ENCODE results near the gene KRT80.

Gene KRT80

DNA sequence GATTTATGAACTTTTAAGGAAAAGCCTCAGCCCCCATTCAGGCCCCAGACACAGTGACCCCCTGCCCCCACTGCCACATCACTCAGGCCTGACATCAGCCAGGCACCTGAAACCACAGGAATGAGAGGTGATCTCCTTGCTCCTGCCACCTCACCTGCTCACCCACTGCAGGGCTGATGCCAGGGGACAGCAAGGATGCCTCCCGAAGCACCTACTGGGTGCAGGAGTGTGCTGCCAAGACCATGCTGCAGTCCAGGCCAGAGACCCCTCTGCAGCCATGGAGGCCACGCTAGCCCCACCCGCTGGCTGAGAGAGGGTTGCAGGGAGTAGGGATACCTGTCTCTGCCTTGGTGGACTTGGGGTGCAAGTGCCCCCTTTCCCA lies 22.6 kb upstream of the KRT80 start:
- H3K27me3 ChIP-seq (ENCODE audit: control insufficient read depth, insufficient read depth, low read length): no peaks in the 10 kb centered on the region
- H3K9ac ChIP-seq (ENCODE audit: low read length): no peak overlapping the region
- peaks cover 27% of the 10 kb centered on the region for H3K4me1 ChIP-seq (ENCODE audit: control insufficient read depth, insufficient read depth, low read length)
- no peaks in the 10 kb centered on the region for H3K9me3 ChIP-seq (ENCODE audit: control insufficient read depth, low read length)
- no peak overlapping the region for H3K4me3 ChIP-seq (ENCODE audit: low read length)
- no peaks in the 10 kb centered on the region for H3K36me3 ChIP-seq (ENCODE audit: control insufficient read depth, insufficient read depth, low read length)

DNA sequence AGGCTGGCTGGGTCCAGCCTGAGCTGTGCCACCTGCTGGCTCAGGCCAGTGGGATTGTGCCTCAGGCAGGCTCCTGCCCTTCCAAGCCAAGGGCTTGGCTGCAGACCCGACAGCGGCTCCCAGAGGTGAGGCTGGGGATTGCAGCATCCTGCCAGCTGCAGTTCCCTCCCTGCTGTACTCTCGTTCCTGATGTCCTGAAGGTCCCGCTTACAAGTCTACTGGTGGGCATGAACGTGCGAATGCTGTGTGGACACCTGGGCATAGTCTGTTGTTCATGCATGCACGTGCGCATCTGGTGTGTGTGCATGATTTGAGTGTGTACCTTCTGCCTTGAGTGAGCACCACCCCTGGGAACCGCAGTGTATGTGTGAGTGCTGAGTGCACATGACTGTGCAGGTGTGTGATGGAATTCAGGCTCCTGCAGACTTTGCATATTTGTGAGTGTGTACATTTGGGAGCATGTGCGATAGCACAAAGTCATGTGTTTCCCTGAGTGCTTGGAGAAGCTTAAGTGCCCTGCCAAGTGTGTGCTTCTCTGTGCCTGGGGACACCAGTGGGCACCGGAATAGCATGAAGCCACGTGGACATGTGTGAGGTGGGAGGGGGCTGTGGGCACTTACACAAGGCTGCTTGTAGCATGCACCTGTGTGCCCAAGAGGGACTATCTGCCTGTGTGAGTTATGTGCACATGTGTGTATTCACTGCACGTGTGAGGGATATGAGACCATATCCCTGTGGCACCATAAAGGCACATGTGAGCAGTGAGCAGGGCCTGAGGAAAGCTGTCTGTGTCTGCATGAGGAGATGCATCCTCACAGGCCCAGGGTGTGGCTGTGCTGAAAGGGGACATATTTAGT lies 22.0 kb upstream of the KRT80 start:
- no peaks in the 10 kb centered on the region for H3K36me3 ChIP-seq (ENCODE audit: control insufficient read depth, insufficient read depth, low read length)
- H3K9me3 ChIP-seq (ENCODE audit: control insufficient read depth, low read length): no peaks in the 10 kb centered on the region
- H3K4me3 ChIP-seq (ENCODE audit: low read length): no peak overlapping the region
- H3K4me1 ChIP-seq (ENCODE audit: control insufficient read depth, insufficient read depth, low read length): peaks cover 28% of the 10 kb centered on the region
- H3K27me3 ChIP-seq (ENCODE audit: control insufficient read depth, insufficient read depth, low read length): no peaks in the 10 kb centered on the region
- no peak overlapping the region for H3K9ac ChIP-seq (ENCODE audit: low read length)

DNA sequence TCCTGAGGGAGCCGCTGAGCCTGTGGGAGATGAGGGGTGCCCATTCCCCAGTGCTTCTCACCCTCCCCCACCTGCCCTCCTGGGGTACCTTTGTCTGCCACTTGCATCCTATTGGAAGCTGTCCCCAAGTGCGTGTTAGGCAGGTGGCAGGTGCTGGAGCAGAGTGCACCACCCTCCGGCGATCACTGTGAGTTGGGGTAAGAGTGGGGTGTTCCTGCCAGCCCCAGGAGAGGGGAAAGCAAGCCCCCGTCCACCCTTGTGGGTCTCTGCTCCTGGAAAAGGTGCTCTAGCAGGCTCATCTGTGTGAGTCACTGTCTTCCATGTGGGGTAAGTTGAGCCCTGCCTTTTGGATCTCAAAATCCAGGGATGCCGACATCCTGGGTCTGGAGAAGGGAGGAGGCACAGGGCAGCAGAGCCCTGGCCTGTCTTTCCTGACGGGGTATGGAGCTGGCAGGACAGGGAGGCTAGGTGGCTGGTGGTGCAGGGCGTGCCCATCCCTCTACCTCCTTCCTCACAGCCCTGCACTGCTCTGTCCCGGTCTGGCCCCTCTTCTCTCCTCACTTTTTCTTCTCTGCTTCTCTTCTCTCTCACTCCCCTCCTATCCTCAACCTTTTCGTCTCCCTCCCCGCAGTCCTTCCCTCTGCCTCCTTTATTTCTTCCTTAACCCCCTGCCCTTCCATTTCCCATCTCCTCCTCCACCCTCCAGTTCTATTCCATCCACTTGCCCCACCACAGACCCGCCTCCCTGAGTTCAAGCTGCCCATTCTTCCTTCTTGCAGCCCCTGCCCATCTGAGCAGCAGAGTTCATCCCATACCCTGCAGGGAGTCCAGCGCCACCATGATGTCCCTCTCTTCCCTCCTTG lies 21.1 kb upstream of the KRT80 start:
- Histone ChIP-seq H3K9ac (ENCODE audit: low read length) (no peak overlapping the region), H3K4me3 (ENCODE audit: low read length) (no peak overlapping the region), H3K36me3 (ENCODE audit: control insufficient read depth, insufficient read depth, low read length) (no peaks in the 10 kb centered on the region), H3K27me3 (ENCODE audit: control insufficient read depth, insufficient read depth, low read length) (no peaks in the 10 kb centered on the region), H3K9me3 (ENCODE audit: control insufficient read depth, low read length) (no peaks in the 10 kb centered on the region), H3K4me1 (ENCODE audit: control insufficient read depth, insufficient read depth, low read length) (peaks cover 36% of the 10 kb centered on the region)

DNA sequence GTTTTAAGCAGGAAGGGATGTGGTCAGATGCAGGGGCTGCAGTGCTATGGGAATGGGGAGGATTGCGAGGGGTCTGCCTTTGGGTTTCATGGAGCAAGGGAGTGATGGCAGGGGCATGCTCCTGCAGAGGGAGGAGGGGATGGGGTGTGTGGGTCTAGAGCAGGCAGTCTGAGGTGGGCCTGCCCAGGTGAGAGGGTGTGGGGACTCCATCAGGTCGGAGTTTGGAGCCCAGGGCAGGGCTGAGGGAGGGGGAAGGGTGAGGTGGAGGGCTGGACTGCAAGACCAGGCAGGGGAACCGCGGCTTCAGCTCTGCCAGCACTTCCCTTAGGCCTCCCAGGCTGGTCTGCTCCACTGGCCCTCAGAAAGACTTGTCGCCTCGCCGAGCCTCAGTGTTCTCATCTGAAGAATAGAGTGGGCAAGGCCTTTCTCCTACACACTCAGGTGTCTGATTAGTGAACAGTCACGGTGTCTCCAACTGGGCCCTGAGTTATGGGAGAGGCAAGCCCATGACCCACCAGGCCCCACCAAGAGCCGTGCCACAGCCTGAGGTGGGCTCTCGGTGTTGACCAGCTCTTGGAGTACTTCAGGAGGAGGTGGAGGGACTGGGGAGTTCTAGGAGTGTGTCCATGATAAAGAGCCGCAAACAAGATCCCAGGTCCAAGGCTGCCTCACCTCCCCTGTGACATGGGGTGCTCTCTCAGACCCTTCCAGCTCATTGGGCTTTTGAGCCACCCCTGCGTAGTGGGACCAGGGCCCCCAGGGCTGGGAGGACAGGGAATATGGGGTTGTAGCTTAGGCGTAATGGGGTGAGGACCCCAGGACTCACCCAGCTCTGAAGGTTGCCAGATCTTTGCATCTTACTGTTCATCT lies 20.1 kb upstream of the KRT80 start:
- no peaks in the 10 kb centered on the region for H3K9me3 ChIP-seq (ENCODE audit: control insufficient read depth, low read length)
- peaks cover 40% of the 10 kb centered on the region for H3K4me1 ChIP-seq (ENCODE audit: control insufficient read depth, insufficient read depth, low read length)
- H3K27me3 ChIP-seq (ENCODE audit: control insufficient read depth, insufficient read depth, low read length): no peaks in the 10 kb centered on the region
- H3K9ac ChIP-seq (ENCODE audit: low read length): no peak overlapping the region
- no peaks in the 10 kb centered on the region for H3K36me3 ChIP-seq (ENCODE audit: control insufficient read depth, insufficient read depth, low read length)
- no peak overlapping the region for H3K4me3 ChIP-seq (ENCODE audit: low read length)

DNA sequence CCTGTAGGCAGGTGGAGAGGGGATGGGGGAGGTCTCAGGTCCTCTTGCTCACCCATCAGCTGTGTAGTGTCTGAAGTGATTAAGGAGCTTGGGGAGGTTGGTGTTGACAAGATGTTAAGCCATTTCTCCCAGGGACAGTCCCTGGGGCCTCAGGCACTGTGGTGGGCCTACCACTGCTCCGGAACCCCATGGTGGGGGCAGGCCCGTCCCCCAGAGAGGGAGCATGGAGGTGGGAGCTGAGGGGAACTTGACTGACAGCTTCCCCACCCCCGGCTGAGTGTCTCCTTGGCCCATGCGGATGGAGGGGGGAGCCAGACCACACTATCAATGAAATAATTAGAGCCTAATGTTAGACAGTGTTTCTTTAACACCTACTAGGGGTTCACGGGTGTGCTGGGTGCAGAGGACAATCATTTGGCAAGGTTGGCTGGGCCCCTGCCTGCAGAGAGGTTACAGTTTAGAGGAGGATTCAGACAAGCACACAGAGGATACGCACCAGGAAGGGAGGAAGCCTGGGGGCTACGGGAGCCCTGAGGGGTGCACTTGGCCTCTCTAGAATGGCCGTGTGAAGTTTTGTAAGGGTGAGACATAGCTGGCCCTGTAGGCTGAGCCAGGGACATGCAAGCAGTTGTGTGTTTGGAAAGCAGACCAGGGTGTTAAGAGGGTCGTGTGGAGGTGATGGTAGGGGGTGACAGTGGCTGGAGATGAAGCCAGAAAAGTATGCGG lies 19.3 kb upstream of the KRT80 start:
- H3K36me3 ChIP-seq (ENCODE audit: control insufficient read depth, insufficient read depth, low read length): no peaks in the 10 kb centered on the region
- H3K4me3 ChIP-seq (ENCODE audit: low read length): no peak overlapping the region
- H3K27me3 ChIP-seq (ENCODE audit: control insufficient read depth, insufficient read depth, low read length): no peaks in the 10 kb centered on the region
- no peak overlapping the region for H3K9ac ChIP-seq (ENCODE audit: low read length)
- peaks cover 32% of the 10 kb centered on the region for H3K4me1 ChIP-seq (ENCODE audit: control insufficient read depth, insufficient read depth, low read length)
- H3K9me3 ChIP-seq (ENCODE audit: control insufficient read depth, low read length): no peaks in the 10 kb centered on the region

DNA sequence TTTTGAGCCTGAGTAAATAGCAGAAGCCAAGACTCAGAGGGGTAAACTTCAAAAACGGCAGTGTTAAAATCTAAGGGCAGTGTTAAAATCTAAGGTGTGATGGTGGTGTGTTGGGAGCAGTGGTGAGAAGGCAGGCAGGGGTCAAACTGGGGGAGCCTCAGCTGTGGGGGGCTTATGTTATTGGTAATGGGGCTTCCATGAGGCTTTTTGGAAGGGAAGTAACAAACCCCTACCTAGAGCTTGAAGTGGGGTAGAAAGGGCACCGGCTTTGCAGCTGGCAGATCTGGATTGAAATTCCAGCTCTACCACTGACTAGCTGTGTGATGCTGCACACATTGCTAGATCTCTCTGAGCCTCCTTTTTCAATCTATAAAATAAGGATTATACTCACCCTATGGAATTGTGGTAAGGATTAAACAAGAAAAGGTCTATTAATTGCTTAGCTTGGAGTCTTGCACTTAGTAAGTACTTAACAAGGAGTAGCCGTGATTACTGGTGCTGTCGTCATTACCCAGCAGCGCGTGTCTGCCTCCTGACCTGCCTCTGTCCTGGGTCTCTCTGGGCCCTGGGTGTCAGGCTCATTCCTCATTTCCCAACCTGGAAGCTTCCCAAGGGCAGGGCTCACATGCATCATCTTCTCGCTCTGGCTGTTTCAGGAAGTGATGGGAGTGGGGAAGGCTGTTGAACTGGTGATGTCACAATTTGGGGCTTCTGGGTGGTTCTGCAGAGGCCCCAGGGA lies 18.5 kb upstream of the KRT80 start:
- Histone ChIP-seq H3K27me3 (ENCODE audit: control insufficient read depth, insufficient read depth, low read length) (no peaks in the 10 kb centered on the region), H3K9me3 (ENCODE audit: control insufficient read depth, low read length) (no peaks in the 10 kb centered on the region), H3K9ac (ENCODE audit: low read length) (no peak overlapping the region), H3K4me1 (ENCODE audit: control insufficient read depth, insufficient read depth, low read length) (peaks cover 24% of the 10 kb centered on the region), H3K4me3 (ENCODE audit: low read length) (no peak overlapping the region), H3K36me3 (ENCODE audit: control insufficient read depth, insufficient read depth, low read length) (no peaks in the 10 kb centered on the region)

DNA sequence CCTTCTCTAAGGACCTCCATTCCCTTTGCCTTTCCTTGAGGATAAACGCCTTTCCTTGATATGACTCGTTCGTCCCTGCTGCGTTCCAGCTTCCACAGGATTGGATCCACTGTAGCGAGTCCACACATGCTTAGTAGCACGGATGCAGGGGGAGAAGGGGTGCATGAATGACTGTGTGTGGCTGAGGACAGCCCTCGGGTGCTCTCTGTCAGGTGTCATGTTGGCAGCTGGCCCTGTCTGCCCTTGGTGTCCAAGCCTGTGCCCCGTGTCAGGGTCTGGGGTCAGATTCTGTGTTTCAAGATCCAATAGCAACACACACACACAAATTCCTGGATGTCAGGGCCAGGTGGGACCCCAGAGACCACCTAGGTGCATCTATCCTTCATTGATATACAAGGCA lies 17.5 kb upstream of the KRT80 start:
- Histone ChIP-seq H3K27me3 (ENCODE audit: control insufficient read depth, insufficient read depth, low read length) (no peaks in the 10 kb centered on the region), H3K9ac (ENCODE audit: low read length) (no peak overlapping the region), H3K4me1 (ENCODE audit: control insufficient read depth, insufficient read depth, low read length) (peaks cover 24% of the 10 kb centered on the region), H3K4me3 (ENCODE audit: low read length) (no peak overlapping the region), H3K36me3 (ENCODE audit: control insufficient read depth, insufficient read depth, low read length) (no peaks in the 10 kb centered on the region), H3K9me3 (ENCODE audit: control insufficient read depth, low read length) (no peaks in the 10 kb centered on the region)

DNA sequence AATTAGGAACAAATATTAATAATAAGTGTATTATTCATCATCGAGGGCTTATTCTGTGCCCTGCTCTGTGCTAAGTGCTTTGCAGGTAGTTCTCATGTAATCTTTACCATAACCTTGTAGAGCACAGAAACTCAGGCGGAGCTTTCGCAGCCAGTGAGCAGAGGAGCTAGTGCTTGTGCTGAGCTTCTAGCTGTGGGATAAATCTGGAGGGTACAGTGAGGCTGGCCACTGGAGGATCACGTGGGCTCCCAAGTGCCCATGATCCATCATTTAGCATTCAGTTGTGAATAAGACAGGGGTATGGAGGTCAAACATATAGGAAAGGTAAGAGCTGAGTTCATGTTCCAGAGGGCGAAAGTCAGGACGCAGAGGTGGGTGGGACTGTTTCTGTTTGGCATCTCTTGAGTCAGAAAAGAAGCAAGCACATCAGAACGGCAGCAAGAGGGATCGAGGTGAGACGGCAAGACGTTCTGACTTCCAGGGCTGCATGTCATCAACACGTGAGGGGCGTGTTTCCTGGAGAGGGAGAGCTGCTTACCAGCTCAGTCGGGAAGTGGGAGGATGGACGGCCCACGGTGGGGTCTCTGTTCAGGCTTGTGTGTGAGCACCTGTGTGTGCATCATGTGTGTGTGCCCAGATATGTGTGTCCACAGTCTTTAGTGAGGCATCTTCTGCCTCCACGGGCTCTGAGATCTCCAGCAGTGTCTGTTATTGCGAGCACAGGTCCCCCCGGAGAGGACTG lies 16.8 kb upstream of the KRT80 start:
- Histone ChIP-seq H3K9ac (ENCODE audit: low read length) (no peak overlapping the region), H3K4me1 (ENCODE audit: control insufficient read depth, insufficient read depth, low read length) (peaks cover 23% of the 10 kb centered on the region), H3K9me3 (ENCODE audit: control insufficient read depth, low read length) (no peaks in the 10 kb centered on the region), H3K4me3 (ENCODE audit: low read length) (no peak overlapping the region), H3K27me3 (ENCODE audit: control insufficient read depth, insufficient read depth, low read length) (no peaks in the 10 kb centered on the region), H3K36me3 (ENCODE audit: control insufficient read depth, insufficient read depth, low read length) (no peaks in the 10 kb centered on the region)

DNA sequence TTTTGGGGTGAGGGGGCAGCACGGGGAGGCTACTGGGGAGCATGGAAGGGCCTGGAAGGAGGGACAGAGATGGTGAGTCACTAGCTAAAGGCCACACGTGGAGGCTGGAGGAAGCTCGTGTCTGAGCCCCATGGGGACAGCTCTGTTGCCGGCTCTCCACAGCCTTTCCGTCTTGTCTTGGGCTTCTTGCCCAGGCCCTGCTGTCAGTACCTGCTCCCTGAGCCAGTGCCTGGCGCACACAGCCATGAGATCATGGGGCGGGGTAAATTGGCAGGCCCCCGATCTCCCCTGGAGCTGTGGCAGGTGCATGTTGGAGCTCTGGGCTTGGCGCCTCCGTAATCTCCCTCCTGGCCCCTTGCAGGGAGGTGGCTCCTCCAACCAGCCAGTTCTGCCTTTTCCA lies 16.1 kb upstream of the KRT80 start:
- Histone ChIP-seq H3K9me3 (ENCODE audit: control insufficient read depth, low read length) (no peaks in the 10 kb centered on the region), H3K27me3 (ENCODE audit: control insufficient read depth, insufficient read depth, low read length) (no peaks in the 10 kb centered on the region), H3K4me1 (ENCODE audit: control insufficient read depth, insufficient read depth, low read length) (peaks cover 26% of the 10 kb centered on the region), H3K36me3 (ENCODE audit: control insufficient read depth, insufficient read depth, low read length) (no peaks in the 10 kb centered on the region), H3K4me3 (ENCODE audit: low read length) (no peak overlapping the region), H3K9ac (ENCODE audit: low read length) (no peak overlapping the region)

DNA sequence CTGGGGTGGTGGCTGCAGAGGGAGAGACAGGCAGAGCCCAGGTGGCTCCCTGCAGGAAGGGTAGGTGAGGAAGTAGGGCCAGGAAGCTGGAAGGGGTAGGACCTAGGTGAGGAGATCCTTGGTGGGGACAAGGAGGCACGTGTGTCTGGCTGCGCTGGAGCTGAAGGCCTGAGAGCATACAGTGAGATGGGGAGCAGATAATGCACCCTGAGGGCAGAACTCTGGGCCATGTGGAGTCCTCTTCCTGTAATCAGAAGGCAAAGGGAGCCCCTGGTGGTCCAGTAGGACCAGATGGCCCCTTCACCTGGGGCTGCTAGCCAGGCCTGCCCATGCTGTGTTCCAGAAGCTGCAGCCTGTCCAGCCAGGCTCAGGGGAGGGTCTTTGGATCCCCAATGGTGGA lies 15.3 kb upstream of the KRT80 start:
- Histone ChIP-seq H3K36me3 (ENCODE audit: control insufficient read depth, insufficient read depth, low read length) (no peaks in the 10 kb centered on the region), H3K4me1 (ENCODE audit: control insufficient read depth, insufficient read depth, low read length) (peaks cover 28% of the 10 kb centered on the region), H3K9ac (ENCODE audit: low read length) (no peak overlapping the region), H3K9me3 (ENCODE audit: control insufficient read depth, low read length) (no peaks in the 10 kb centered on the region), H3K27me3 (ENCODE audit: control insufficient read depth, insufficient read depth, low read length) (no peaks in the 10 kb centered on the region), H3K4me3 (ENCODE audit: low read length) (no peak overlapping the region)

Measured in mucosa of stomach (tissue), 1 donor.